ENCODE measurements around the gene HHLA2. TPM values are rescaled to one million over a fixed set of nuclear protein-coding genes. Genes with fewer than 3 reads are reported as not detected.
"Not testable (repeated sequence)": the region's sequence is repeated elsewhere in the genome, so short reads cannot be mapped to it uniquely, and the experiment has no call there.

The HHLA2 gene
- total and polyA plus RNA-seq, 11 donors: 0.08 TPM; not detected in 10

GRCh38 chr3:108377384-108377783, 81.0 kb downstream of the HHLA2 start:
- WGBS, 4 donors: 74 to 92% (median 80%) methylated on average over 1 of the region's 1 CpG
- Histone ChIP-seq H3K27me3 (no peaks in the 10 kb centered on the region), H3K4me3 (no peak overlapping the region), H3K27ac (no peak overlapping the region), H3K9me3 (no peaks in the 10 kb centered on the region), H3K36me3 (no peaks in the 10 kb centered on the region), H3K4me1 (no peaks in the 10 kb centered on the region)
- ATAC-seq: no peak
- intact Hi-C loops (cut with DNase I): no loop called here
- no peak for TF ChIP-seq CTCF (IDR thresholded peaks at IDR 0.05)
- no peak for TF ChIP-seq POLR2A (IDR thresholded peaks at IDR 0.05)
- DNase-seq: no peak

- intact Hi-C loops (cut with DNase I): no loop called here
- Histone ChIP-seq H3K9me3 (no peaks in the 10 kb centered on the region), H3K27ac (no peak overlapping the region), H3K36me3 (no peaks in the 10 kb centered on the region), H3K27me3 (no peaks in the 10 kb centered on the region), H3K4me3 (no peak overlapping the region), H3K4me1 (no peaks in the 10 kb centered on the region)
- TF ChIP-seq CTCF (IDR thresholded peaks at IDR 0.05): no peak
- TF ChIP-seq POLR2A (IDR thresholded peaks at IDR 0.05): no peak
- DNase-seq (no peak), ATAC-seq (no peak)
- WGBS, 4 donors: 93 to 96% (median 95%) methylated on average over 4 of the region's 4 CpGs
These were observed 82.0 kb downstream of the HHLA2 start for GRCh38 chr3:108378153-108378951.

- H3K4me1 ChIP-seq; ATAC-seq; DNase-seq; H3K4me3 ChIP-seq; H3K27ac ChIP-seq; H3K36me3 ChIP-seq; intact Hi-C loops (cut with DNase I); H3K27me3 ChIP-seq; H3K9me3 ChIP-seq: not testable (repeated sequence)
- WGBS, 4 donors: 84 to 90% (median 85%) methylated on average over 2 of the region's 2 CpGs
These were observed 82.6 kb downstream of the HHLA2 start for GRCh38 chr3:108378952-108379342.

GRCh38 chr3:108380128-108380795, 83.9 kb downstream of the HHLA2 start:
- no peak overlapping the region for H3K4me3 ChIP-seq
- no peaks in the 10 kb centered on the region for H3K36me3 ChIP-seq
- intact Hi-C loops (cut with DNase I): no loop called here
- no peak overlapping the region for H3K27ac ChIP-seq
- ATAC-seq: no peak
- 80 to 93% (median 87%) methylated on average over 7 of the region's 7 CpGs for WGBS, 4 donors
- H3K4me1 ChIP-seq: no peaks in the 10 kb centered on the region
- DNase-seq: no peak
- no peaks in the 10 kb centered on the region for H3K9me3 ChIP-seq
- TF ChIP-seq POLR2A (IDR thresholded peaks at IDR 0.05) (no peak), CTCF (IDR thresholded peaks at IDR 0.05) (no peak)
- H3K27me3 ChIP-seq: no peaks in the 10 kb centered on the region

Measured in heart left ventricle (tissue), 16 donors.